Islet of Langerhans (tissue), 1 donor: ENCODE data around the gene CARD11.
"Not testable (repeated sequence)": the region's sequence is repeated elsewhere in the genome, so short reads cannot be mapped to it uniquely, and the experiment has no call there.

Experiments used
- FAIRE-seq: peaks from one replicate; lab custom pipeline; 2011; peaks lifted over from hg19 to GRCh38; lab: Jason Lieb, UNC

CARD11 gene

GRCh38 chr7:3064067-3064466 is 20.4 kb upstream of the CARD11 start:
- no peak for FAIRE-seq

- FAIRE-seq = no peak
Measured at GRCh38 chr7:3063016-3063753, 19.5 kb upstream of the CARD11 start.

DNA sequence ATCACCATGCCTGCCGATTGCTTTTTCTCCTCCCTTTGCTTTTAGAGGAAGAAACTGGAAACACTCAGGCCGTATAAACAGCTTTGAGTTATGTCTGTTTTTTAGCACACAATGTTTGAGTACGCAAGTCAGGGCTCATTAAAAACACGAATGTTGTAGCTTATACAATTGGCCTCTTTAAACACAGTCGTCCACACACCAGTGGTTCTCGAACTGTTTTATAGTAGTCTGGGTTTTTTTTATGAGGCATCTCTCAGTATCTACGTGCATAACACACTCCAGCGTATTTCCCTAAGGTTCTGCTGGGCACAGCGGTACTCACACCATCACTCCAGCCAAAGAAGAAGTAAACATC is 13.4 kb upstream of the CARD11 start:
- FAIRE-seq = no peak

DNA sequence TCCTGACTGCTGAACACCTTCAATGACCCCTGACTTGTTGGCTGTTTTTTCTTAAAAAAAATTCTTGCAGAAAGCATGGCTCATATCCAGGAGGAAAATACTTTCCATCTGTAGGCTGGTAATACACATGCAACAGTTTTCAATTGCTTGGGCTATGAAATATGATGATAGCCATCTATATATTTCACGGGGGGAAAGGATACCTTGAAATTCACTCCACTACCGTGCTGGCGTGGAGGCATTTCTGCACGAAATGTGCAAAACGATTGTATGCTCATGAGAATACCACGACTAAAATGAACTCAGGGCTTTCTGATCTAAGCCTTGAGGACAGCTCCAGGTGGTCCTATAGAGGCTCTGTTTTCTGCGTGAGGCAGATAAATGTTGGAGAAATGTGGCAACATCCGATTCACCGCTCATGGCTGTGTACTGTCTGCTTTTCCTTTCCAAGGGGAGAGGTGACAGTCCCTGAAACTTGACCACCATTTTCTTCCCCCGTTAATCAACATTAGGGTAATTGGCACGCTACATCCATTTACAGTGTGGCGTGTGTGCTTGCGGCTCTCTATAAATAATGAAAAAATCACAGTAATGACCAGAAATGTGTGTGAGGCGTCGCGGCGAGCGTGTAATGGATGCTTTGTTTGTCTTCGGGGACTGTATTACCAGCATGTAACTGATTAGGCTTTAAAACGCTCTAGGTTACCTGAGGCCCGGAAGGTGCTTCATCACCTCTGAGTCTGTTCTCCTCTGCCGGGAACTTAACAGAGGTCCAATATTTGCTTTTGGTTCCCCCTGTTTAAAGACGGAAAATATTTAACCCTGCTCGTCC is 12.8 kb upstream of the CARD11 start:
- FAIRE-seq = peak; percentile 99

DNA sequence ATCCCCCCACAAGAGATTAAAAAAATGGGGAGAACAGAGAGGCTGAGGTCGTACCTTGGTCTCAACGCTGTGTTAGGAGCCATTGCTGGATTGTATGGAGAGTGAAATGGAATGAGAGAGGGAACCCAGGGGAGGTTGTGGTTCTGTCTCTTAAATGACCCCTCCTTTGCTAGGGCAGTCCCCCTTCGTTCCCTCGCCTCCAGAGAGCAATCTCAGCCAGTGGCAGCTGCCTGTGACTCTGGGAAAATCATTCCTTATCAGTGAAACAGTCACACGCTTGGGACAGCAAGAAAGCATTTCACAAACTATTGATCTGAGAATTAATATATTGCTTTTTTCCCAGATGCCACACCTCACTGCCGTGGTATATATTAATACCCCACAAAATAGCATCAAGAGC is 12.0 kb upstream of the CARD11 start:
- FAIRE-seq = no peak

- no peak for FAIRE-seq
Measured at GRCh38 chr7:3042861-3043489, 692 bp downstream of the CARD11 start.

GRCh38 chr7:3041986-3042675 is 1.5 kb downstream of the CARD11 start:
- no peak for FAIRE-seq

DNA sequence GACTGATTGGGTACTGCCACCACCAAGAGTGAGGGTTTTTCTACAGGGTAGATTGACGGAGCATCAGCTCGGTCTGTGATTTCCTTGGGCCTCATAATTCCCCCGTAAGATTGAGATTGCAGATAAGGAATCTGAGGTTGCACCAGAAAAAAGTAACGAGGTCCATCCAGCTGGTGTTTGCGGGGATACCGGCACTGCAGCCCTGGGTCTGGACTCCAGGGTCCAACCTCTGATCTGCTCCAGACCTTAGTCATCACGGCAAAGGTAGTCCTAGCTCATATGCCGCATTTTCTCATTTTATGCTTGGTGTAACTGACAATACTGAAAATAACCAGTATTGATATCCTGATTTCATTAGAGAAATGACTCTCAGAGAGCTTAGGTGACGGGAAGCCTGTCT is 3.9 kb downstream of the CARD11 start:
- FAIRE-seq = no peak

DNA sequence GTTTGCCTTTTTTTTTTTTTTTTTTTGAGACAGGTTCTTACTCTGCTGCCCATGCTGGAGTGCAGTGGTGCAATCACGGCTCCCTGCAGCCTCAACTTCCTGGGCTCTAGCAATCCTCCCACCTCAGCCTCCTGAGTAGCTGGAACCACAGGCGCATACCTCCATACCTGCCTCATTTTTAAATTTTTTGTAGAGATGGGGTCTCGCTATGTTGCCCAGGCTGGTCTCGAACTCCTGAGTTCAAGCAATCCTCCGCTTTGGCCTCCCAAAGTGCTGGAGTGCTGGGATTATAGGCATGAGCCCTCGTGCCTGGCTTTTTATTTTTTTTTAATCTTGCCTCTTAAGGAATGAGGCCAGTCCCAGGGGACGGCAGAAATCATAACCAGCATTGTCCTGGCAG is 5.7 kb downstream of the CARD11 start:
- FAIRE-seq = not testable (repeated sequence)

DNA sequence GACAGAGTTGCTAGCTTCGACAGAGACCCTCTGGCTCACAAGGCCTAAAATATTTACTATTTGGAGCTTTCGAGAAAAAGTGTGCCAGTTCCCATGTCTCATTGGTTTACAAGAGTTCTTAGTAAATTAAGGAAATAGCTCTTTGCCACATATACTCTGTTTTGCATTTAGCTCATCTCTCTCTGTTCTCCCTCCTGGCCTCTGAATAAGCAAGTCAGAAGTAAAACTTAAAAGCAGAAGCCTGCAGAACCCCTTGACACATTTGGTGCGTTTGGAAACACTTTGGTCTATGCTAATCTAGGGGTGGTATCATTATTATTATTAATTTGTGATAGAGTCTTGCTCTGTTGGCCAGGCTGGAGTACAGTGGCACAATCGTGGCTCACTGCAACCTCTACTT is 6.4 kb downstream of the CARD11 start:
- no peak for FAIRE-seq

DNA sequence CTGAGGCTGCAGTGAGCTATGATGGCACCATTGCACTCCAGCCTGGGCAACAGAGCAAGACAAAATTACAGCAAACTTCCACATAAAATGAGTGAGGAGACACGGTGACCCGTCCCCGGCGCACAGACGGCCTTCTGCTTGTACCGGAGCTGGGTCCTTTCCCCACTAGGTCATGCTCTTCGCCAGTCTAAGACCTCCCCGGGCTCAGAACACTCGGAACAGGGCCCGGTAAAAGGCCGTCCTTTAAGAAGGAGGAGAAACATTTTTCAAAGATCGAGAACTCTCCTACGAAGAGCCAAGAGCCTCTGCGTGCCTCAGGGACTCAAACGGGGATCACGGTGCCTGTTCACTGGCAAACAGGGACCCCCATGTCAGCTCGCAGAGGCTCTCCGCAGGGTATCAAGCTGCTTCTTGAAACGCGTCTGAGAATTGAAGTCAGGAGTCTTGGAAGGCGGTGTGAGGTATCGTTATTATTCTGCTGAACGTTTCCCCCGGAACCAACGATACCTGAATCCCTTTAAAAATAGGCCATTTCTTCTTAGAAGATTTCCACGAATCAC is 9.0 kb downstream of the CARD11 start:
- no peak for FAIRE-seq

DNA sequence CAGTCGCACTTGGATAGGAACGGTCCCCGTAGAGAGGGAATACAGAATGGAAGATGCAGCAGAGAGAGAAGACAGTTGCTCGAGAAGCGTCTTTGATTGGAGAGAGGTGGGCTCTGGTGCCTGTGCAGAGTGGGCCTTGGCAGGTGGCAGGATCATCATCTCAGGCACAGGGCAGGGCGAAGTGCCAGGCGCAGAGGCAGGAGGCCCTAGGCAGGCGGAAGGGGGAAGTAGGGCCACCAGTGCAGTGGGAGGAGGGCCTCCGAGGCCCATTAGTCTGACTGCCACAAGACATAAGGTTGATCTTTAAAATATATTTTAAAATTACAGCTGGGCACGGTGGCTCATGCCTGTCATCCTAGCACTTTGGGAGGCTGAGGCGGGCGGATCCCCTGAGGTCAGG is 10.1 kb downstream of the CARD11 start:
- FAIRE-seq = no peak

GRCh38 chr7:3033136-3033535 is 10.5 kb downstream of the CARD11 start:
- no peak for FAIRE-seq

DNA sequence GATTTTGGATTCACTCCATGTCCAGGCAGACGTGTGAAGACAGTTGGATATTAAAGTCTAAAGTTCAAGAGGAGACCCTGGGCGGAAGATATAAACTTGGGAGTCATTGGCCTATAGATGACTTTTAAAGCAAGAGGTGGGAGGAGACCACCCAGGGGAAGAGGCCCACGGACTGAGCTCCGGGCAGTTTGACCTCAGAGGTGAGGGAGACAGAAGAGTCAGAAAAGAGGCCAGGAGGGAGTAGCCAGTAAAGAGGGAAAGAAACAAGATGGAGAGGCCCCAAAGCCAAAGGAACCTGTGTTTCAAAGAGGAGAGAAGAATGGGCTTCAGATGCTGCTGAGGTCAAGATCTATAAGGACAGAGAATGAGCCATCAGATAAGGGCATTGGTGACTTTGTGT is 11.4 kb downstream of the CARD11 start:
- FAIRE-seq = no peak

- no peak for FAIRE-seq
Measured at GRCh38 chr7:3029138-3029537, 14.5 kb downstream of the CARD11 start.

DNA sequence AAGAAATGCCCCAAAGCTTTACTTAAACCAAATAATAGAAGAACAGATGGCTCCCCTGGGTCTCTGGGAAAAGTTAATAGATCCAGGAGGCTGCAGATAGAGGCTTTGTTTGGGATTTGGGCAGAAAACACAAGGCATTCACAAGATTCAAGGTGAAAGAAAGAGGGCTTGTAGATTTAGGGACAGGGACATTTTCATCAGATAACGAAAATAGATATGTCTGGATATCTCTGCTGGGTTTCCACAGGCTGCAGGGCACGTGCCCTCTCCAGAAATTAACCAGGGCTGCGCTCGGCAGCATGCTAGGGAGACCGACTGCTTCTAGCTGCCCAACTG is 14.9 kb downstream of the CARD11 start:
- FAIRE-seq = no peak

- peak; percentile 61 for FAIRE-seq
Measured at GRCh38 chr7:3028071-3028757, 15.5 kb downstream of the CARD11 start.

DNA sequence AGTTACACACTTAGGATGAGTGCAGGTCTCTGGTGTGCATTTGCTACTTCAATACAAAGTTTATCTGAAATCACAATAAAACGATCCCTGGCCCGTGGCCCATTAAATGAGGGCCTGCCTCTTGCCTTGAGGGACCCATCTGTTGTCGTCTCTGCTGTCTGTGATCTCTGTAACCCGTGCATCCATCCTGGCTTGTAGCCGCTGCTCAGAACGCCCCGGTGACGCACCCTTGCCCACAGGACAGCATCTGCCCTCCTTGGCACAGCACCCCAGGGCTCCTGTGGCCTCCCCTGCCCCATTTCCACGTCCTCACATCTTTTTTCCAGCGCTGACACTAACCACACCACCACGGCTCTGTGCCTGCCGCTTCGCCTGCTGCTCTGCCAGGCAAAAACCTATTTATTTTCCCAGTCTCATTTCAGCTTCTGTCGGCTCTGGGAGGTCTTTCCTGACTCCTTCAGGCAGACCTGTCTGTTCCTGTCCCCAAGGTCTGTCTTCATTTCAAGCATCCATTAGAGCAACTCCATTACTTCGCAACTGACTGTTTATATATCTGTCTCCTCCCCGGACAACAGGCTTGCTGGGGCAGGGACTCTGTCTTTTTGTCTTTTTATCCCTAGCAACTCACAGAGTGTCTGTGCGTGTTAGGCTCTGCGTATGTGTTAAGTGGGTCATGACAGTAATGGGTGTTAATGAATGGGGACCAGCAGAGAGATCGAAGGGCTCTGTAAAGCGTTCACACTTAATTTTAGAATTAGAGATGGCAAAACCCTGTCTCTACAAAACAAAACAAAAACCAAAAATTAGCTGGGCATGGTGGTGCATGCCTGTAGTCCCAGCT is 16.4 kb downstream of the CARD11 start:
- FAIRE-seq = peak; percentile 53

GRCh38 chr7:3025616-3026015 is 18.1 kb downstream of the CARD11 start:
- FAIRE-seq = no peak

- FAIRE-seq = no peak
Measured at GRCh38 chr7:3021825-3022224, 21.8 kb downstream of the CARD11 start.

- not testable (repeated sequence) for FAIRE-seq
Measured at GRCh38 chr7:3021224-3021623, 22.4 kb downstream of the CARD11 start.
